Mesothelial cell of epicardium (in vitro differentiated cells): Measurements from ENCODE around the gene DDAH1. TPM values are rescaled to one million over a fixed set of nuclear protein-coding genes. Genes with fewer than 3 reads are reported as not detected.
"Not testable (repeated sequence)": the region's sequence is repeated elsewhere in the genome, so short reads cannot be mapped to it uniquely, and the experiment has no call there.

ENCODE experiments used
- DNase-seq, 2 experiments: peaks; one replicate each; pipeline ENCODE4 v3.0.0; 2021; ENCODE audit warnings: low spot score in 2 of 2; ENCODE audit not compliant: unreplicated experiment in 2 of 2
- H3K27ac Mint-ChIP-seq: 2 replicates; pipeline ENCODE4 v1.8.0; 2021; ENCODE audit warnings: mixed read lengths
- H3K27me3 Mint-ChIP-seq: 2 replicates; pipeline ENCODE4 v1.8.0; 2021; ENCODE audit warnings: low read depth, mixed read lengths
- H3K36me3 Mint-ChIP-seq: 2 replicates; pipeline ENCODE4 v1.8.0; 2021; ENCODE audit warnings: mixed read lengths
- H3K4me1 Mint-ChIP-seq: 2 replicates; pipeline ENCODE4 v1.8.0; 2021; ENCODE audit warnings: mixed read lengths
- H3K4me3 Mint-ChIP-seq: 2 replicates; pipeline ENCODE4 v1.8.0; 2021; ENCODE audit warnings: mild to moderate bottlenecking, moderate library complexity, mixed read lengths
- H3K9me3 Mint-ChIP-seq: 2 replicates; pipeline ENCODE4 v1.8.0; 2021; ENCODE audit warnings: mixed read lengths
- CTCF ChIP-seq: fragments of 200-600 bp; sonication (generic); IDR thresholded peaks from one replicate; pipeline ENCODE4 v1.5.0; 2021; ENCODE audit warnings: antibody characterized with exemption; ENCODE audit not compliant: unreplicated experiment
- total RNA-seq: library from RNA; stranded (reverse); gene quantifications from 3 replicates; pipeline ENCODE4 v1.2.1, GENCODE V29; 2021

DDAH1 gene
- 26.1 to 28.9 TPM (median 27.3 TPM) in 3 replicates for total RNA-seq

- TF ChIP-seq CTCF: no peak
- DNase-seq: peak; percentile 61 to 79
- Mint-ChIP-seq H3K4me1 (peaks cover 29% of the 10 kb centered on the region), H3K27me3 (no peaks in the 10 kb centered on the region), H3K4me3 (peak within 1 kb of the TSS; percentile 70), H3K9me3 (no peaks in the 10 kb centered on the region), H3K36me3 (no peaks in the 10 kb centered on the region), H3K27ac (peak within 1 kb of the TSS; percentile 64)
Observed at GRCh38 chr1:85465099-85465785, at the start of gene DDAH1. Gene DDAH1, minus strand, starts transcription at chr1:85465159. Its CDS starts 114 bp downstream, at chr1:85465045.

GRCh38 chr1:85513998-85514397 is 49.0 kb upstream of the DDAH1 start:
- not testable (repeated sequence) for H3K27me3 Mint-ChIP-seq, H3K4me1 Mint-ChIP-seq, DNase-seq, H3K27ac Mint-ChIP-seq, H3K36me3 Mint-ChIP-seq, H3K4me3 Mint-ChIP-seq
- H3K9me3 Mint-ChIP-seq: peaks cover 20% of the 10 kb centered on the region

GRCh38 chr1:85504417-85504816 is 39.5 kb upstream of the DDAH1 start:
- Mint-ChIP-seq H3K9me3 (peaks cover 14% of the 10 kb centered on the region), H3K4me3 (no peak overlapping the region), H3K4me1 (peaks cover 5% of the 10 kb centered on the region), H3K27me3 (no peaks in the 10 kb centered on the region), H3K36me3 (peaks cover 13% of the 10 kb centered on the region), H3K27ac (no peak overlapping the region)
- no peak for DNase-seq
- TF ChIP-seq CTCF: no peak

GRCh38 chr1:85502625-85503083 is 37.7 kb upstream of the DDAH1 start:
- Mint-ChIP-seq H3K27ac (peak overlapping the region; percentile 32), H3K9me3 (peaks cover 14% of the 10 kb centered on the region), H3K4me3 (no peak overlapping the region), H3K27me3 (no peaks in the 10 kb centered on the region), H3K4me1 (peaks cover 5% of the 10 kb centered on the region), H3K36me3 (peaks cover 13% of the 10 kb centered on the region)
- no peak for DNase-seq
- TF ChIP-seq CTCF: peak; percentile 74

- no peak for DNase-seq
- no peak for TF ChIP-seq CTCF
- peaks cover 14% of the 10 kb centered on the region for H3K9me3 Mint-ChIP-seq
- no peak overlapping the region for H3K27ac Mint-ChIP-seq
- peaks cover 5% of the 10 kb centered on the region for H3K4me1 Mint-ChIP-seq
- H3K36me3 Mint-ChIP-seq: peaks cover 13% of the 10 kb centered on the region
- H3K27me3 Mint-ChIP-seq: no peaks in the 10 kb centered on the region
- no peak overlapping the region for H3K4me3 Mint-ChIP-seq
Observed at GRCh38 chr1:85502171-85502570, 37.2 kb upstream of the DDAH1 start.

- DNase-seq: no peak
- Mint-ChIP-seq H3K4me3 (no peak overlapping the region), H3K9me3 (peaks cover 14% of the 10 kb centered on the region), H3K27me3 (no peaks in the 10 kb centered on the region), H3K4me1 (peaks cover 5% of the 10 kb centered on the region), H3K27ac (no peak overlapping the region), H3K36me3 (peaks cover 13% of the 10 kb centered on the region)
- no peak for TF ChIP-seq CTCF
Observed at GRCh38 chr1:85501355-85501898, 36.5 kb upstream of the DDAH1 start.
